Upper lobe of right lung (tissue), 1 donor: Measurements from ENCODE around the gene IGSF11. TPM values are rescaled to one million over a fixed set of nuclear protein-coding genes. Genes with fewer than 3 reads are reported as not detected.

ENCODE experiments used
- ATAC-seq: fragments of 200-7000 bp; cut with Tn5 transposase; one replicate; pipeline ENCODE4 v1.9.1; 2020; ENCODE audit warnings: mild to moderate bottlenecking, moderate library complexity
- DNase-seq: peaks from one replicate; pipeline ENCODE4 v3.0.0-alpha.2; 2020
- H3K27ac ChIP-seq: fragments of 200-600 bp; one replicate; pipeline ENCODE4 v1.8.0; 2022
- H3K27me3 ChIP-seq: fragments of 200-600 bp; one replicate; pipeline ENCODE4 v1.8.0; 2022; ENCODE audit warnings: mild to moderate bottlenecking
- H3K36me3 ChIP-seq: fragments of 200-600 bp; one replicate; pipeline ENCODE4 v1.8.0; 2022
- H3K4me1 ChIP-seq: fragments of 200-600 bp; one replicate; pipeline ENCODE4 v1.8.0; 2022
- H3K4me3 ChIP-seq: fragments of 200-600 bp; one replicate; pipeline ENCODE4 v1.8.0; 2022; ENCODE audit warnings: mild to moderate bottlenecking
- H3K9me3 ChIP-seq: fragments of 200-600 bp; one replicate; pipeline ENCODE4 v1.8.0; 2022
- intact Hi-C: fragments of 100-400 bp; cut with DNase I; formaldehyde crosslinking; loops from one replicate; pipeline ENCODE4 v1.11.0; 2022
- total RNA-seq: library from RNA; stranded (reverse); fragmentation: NEBNext Ultra II Directional; extraction: Animal tissue kit (Norgen Biotek cat#: 25700); gene quantifications from one replicate; pipeline ENCODE4 v1.2.1, GENCODE V29; 2021
- TF ChIP-seq, protein P1 (sequence below): fragments of 200-600 bp; IDR thresholded peaks from one replicate; pipeline ENCODE4 v1.8.0; 2022; ENCODE audit warnings: antibody characterized with exemption
- donor health status: DM: no; HTN: yes; CAD: no; lungs with severe emphysema.

Gene IGSF11
- total RNA-seq, 1 donor from 2014 or later: 0.46 TPM

DNA sequence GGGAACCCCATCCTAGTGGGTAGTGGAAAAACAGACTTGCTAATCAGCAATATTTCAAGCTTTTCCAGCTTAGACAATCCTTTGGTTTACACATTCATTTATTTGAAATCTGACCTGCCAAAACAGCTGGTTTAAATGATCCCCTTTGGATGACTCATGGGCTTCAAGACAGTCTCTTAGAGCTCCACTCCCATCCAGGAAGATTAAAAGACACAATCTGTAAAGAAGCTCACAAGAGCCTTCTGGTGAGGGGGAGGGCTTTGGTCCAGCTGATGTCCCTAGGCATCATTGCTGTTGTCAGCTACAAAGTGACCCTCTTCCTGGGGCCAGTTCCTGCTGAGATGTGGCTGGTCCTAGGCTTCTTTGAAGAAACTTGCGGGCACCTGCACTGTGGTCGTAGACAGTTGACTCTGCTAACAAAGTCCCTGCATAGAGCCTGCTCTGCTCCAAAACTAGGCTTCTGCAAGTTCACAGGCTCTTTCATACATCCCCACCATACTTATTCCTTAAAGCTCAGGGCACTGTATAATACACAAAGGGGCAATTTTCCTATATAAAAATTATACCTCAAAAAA lies 73.7 kb downstream of the IGSF11 start:
- TF ChIP-seq, protein P1, sequence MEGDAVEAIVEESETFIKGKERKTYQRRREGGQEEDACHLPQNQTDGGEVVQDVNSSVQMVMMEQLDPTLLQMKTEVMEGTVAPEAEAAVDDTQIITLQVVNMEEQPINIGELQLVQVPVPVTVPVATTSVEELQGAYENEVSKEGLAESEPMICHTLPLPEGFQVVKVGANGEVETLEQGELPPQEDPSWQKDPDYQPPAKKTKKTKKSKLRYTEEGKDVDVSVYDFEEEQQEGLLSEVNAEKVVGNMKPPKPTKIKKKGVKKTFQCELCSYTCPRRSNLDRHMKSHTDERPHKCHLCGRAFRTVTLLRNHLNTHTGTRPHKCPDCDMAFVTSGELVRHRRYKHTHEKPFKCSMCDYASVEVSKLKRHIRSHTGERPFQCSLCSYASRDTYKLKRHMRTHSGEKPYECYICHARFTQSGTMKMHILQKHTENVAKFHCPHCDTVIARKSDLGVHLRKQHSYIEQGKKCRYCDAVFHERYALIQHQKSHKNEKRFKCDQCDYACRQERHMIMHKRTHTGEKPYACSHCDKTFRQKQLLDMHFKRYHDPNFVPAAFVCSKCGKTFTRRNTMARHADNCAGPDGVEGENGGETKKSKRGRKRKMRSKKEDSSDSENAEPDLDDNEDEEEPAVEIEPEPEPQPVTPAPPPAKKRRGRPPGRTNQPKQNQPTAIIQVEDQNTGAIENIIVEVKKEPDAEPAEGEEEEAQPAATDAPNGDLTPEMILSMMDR: no peak
- Histone ChIP-seq H3K36me3 (no peaks in the 10 kb centered on the region), H3K9me3 (no peaks in the 10 kb centered on the region), H3K27ac (no peak overlapping the region), H3K4me1 (no peaks in the 10 kb centered on the region), H3K4me3 (no peak overlapping the region), H3K27me3 (no peaks in the 10 kb centered on the region)
- intact Hi-C loops: no loop called here
- DNase-seq (no peak), ATAC-seq (no peak)

- Histone ChIP-seq H3K36me3 (no peaks in the 10 kb centered on the region), H3K27ac (no peak overlapping the region), H3K4me1 (no peaks in the 10 kb centered on the region), H3K4me3 (no peak overlapping the region), H3K9me3 (no peaks in the 10 kb centered on the region), H3K27me3 (no peaks in the 10 kb centered on the region)
- intact Hi-C loops: no loop called here
- DNase-seq: no peak
- ATAC-seq: no peak
- TF ChIP-seq, protein P1: no peak
These were observed 78.6 kb downstream of the IGSF11 start for GRCh38 chr3:118955914-118956556.

GRCh38 chr3:118951089-118951488 lies 83.6 kb downstream of the IGSF11 start:
- Histone ChIP-seq H3K36me3 (no peaks in the 10 kb centered on the region), H3K9me3 (no peaks in the 10 kb centered on the region), H3K4me1 (no peaks in the 10 kb centered on the region), H3K4me3 (no peak overlapping the region), H3K27ac (no peak overlapping the region), H3K27me3 (no peaks in the 10 kb centered on the region)
- no peak for DNase-seq
- TF ChIP-seq, protein P1: no peak
- ATAC-seq: no peak
- intact Hi-C loops: no loop called here

DNA sequence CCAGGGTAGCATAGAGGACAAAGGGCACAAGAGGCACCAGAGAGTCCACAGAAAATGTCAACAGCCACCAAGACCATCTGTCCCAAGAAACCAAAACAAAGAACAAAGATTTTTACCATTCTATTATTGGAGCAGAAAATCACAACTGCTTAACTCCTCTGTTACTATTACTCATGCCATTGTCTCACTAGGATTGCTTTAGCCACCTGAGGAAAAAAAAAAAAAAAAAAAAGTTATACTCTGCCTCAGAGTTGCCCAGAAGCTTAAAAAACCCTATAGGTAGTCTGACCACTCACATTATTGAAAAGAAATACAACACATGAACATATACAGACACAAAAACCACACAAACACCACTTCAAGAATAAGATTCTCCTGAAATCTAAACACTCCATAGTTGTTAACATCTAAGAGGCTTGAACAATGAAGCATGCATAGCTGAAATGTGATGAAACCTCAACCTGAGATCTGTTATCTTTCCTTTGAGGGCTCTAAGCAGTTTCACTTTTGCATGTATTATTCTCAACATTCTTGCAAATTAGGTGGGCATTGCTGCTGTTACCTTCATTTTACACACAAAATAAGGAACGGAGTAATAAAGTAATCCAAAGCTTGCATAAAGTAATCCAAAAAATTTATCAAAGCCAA lies 85.4 kb downstream of the IGSF11 start:
- H3K9me3 ChIP-seq: no peaks in the 10 kb centered on the region
- H3K36me3 ChIP-seq: no peaks in the 10 kb centered on the region
- no peaks in the 10 kb centered on the region for H3K4me1 ChIP-seq
- H3K27ac ChIP-seq: no peak overlapping the region
- intact Hi-C loops: no loop called here
- DNase-seq (no peak), ATAC-seq (no peak)
- no peak overlapping the region for H3K4me3 ChIP-seq
- TF ChIP-seq, protein P1: no peak
- H3K27me3 ChIP-seq: no peaks in the 10 kb centered on the region

DNA sequence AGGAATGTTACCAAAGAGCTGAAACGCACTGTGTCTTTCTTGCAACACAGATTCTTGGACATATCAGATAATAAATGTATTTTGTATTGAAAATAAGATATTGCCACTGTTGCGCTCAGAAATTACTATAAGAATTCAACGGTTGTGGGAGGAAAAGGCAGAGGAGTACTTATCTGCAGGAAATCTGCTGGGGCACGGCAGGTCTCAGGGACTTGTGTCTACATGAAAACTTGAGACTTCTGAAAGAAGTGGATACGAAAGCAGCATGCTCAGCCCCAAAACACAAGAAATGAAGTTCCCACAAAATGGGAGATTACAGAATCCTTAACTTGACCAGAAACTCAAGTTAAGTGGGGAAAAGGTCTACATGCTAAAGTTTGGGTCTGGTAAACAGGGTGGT lies 86.5 kb downstream of the IGSF11 start:
- no peak overlapping the region for H3K4me3 ChIP-seq
- no peaks in the 10 kb centered on the region for H3K27me3 ChIP-seq
- H3K4me1 ChIP-seq: no peaks in the 10 kb centered on the region
- no peak for ATAC-seq
- intact Hi-C loops: no loop called here
- no peak overlapping the region for H3K27ac ChIP-seq
- TF ChIP-seq, protein P1: no peak
- no peaks in the 10 kb centered on the region for H3K36me3 ChIP-seq
- H3K9me3 ChIP-seq: no peaks in the 10 kb centered on the region
- no peak for DNase-seq
